Activated CD4-positive, CD25-positive, alpha-beta regulatory T cell (primary cell): ENCODE measurements around the gene NKX6-1.

Experiments
- DNase-seq, 4 experiments: peaks; one replicate each; lab custom pipeline; 2025; lab: John Stamatoyannopoulos, UW

Gene NKX6-1

DNA sequence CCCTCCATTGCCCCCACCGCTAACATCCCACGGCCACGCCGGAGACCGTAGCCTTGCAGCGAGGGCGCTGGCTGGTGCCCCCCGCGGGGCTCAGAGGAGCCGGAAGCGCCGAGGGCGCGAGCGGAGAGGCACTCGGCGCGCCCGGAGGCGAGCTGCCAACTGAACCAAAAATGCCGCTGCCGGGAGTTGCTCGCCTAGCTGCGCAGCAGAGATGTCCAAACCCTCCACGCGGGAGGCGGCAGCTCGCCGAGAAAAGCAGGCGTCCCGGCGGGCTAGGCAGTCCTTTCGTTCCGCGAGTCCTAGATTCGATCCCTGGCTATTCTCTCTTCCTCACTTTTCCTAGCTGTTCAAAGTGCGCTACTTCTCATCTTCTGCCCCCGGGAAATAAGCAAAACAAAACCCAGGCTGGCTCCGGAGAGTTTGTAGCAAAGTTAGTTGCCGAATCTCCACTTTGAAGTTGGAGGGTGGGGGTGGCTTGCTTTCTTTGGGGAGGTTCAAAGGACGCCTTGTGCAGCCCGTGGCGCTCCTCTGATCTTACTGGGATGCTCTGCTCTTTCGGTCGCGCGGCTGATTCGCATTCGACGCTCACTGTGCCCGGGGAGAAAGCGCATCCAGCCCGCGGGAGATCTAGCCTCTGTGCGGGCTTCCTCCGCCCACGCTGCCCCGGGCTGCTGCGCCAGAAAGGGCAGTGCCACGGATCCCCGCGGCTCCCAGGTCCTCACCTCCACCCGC, 723 bp downstream of the NKX6-1 start:
- no peak for DNase-seq

DNA sequence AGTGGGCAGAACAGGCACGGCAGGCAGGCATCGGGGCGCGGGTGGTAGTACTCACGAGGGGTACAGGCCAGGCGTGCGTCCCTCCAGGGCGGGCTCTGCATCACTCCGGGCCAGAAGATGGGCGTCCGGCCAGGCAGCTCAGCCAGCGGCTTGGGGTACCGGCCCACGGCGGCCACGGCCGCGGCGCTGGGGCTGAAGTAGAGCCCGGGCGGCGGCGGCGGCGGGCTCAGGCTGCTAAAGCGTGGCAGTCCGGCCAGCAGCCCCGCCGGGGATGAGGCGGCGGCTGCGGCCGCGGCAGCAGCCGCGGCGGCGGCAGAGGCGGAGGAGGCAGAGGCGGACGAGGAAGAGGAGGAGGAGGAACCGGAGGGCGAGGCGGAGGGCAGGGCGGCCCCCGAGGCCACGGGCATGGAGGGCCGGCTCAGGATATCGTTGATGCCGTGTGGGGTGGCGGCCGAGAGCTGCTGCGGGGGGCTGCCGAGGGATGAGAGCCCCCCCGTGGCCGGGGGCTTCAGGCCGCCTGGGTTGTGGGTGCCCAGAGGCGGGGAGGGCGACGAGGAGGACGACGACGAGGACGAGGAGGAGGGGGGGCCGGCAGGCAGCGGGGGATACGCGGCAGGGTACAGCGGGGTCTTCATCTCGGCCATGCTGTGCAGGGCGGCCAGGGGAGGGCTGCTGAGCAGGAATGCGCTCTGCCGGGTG, 1.4 kb downstream of the NKX6-1 start:
- no peak for DNase-seq

DNA sequence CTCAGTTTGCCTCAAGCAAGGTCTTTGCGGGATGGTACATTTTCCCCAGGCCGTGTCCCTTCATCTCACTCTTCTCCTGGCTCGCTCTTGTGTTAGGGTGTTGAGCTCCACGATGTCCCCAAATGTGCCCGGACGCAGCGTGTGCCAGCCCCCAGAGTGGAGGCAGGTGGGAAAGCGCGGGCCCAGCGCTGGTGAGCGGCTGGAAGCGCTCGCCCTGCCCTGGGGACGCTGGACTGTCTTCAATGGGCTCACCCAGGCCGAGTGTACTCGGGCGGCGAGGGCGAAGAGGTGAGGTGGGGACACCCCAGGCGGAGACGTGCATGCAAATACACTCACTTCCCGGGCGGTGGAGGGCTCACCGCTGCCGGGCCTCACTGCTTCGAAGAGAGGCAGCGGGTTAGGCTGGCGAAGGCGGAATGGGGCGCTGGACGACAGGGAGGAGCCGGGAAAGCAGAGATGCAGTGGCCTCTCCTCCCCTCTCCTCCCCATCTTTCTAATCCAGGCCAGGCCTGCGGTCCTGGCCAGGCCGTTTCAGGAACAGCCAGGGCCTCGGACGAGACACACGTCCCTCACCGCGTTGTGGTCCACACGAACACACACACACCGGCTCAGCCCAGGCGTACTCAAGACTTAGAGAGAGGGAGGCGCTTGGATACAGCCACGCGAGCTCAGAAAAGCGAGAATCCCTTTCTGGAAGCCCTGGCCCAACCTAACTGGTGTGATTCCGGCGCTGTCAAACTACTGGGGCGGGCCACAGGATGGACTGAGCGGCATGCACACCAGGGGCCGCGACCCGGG, 2.2 kb downstream of the NKX6-1 start:
- DNase-seq: no peak

DNA sequence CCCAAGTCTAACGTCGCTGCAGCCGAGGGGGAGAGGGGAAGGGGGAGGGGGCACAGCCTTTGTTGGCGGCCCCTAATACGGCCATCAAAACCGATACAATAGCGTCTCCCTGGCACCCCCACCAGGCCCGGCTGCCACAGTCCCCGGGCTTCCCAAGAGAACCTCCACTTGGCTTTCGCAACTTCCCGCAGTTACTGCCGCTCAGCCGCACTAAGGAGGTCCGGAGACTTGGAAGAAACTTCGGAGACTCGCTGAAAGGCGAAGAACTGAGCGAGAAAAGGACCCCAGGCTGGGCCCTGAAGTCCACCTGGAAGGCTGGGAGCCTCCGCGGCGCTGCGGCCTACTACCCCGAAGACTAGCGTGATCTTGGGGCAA, 2.8 kb downstream of the NKX6-1 start:
- DNase-seq: no peak

DNA sequence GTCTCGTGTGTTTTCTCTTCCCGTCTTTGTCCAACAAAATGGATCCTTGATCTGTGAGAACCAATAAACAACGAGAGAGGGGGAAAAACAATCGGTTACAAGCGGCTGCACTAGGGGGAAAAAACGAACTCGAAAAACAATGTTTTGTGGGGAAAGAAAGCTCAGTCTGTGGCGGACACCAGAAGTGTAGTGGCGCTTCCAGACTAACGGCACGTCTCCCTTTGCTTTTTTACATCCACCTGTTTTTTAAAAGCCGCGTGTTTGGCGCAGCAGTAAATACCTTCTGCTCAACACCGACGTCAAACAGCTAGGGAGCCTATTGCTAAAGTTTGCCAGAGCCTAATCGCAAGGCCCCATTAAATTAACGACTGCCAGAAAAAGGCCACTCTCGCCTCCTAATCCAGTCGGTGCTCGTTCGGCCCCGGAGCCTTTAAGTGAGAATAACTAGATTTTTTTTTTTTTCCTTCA, 3.3 kb downstream of the NKX6-1 start:
- no peak for DNase-seq

DNA sequence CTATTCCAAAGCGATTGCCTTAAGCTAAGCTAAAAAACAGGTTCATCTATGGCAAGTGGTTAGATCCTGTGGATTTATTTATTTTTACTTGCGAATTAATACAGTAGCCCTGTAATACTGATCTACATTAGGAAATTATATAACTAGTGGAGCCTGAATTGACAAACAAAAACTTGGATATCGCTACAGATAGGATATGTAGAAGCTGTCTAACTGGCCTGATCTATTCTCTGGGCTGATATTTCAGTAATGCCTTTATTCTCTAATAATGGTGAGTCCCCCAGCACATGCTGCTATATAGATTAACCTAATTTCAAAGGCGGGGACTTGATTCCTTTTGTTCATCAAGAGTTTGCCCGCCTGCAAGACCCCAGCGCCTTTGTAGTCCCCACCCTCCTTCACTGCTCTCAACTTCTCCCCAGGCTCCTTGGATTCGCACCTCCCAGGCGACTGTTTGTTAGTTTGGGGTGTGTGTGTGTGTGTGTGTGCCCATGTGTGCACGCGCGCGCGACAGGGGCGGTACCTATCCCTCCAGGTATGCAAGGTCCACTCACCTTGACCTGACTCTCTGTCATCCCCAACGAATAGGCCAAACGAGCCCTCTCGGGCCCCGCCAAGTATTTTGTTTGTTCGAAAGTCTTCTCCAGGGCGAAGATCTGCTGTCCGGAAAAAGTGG, 3.8 kb downstream of the NKX6-1 start:
- DNase-seq: no peak

DNA sequence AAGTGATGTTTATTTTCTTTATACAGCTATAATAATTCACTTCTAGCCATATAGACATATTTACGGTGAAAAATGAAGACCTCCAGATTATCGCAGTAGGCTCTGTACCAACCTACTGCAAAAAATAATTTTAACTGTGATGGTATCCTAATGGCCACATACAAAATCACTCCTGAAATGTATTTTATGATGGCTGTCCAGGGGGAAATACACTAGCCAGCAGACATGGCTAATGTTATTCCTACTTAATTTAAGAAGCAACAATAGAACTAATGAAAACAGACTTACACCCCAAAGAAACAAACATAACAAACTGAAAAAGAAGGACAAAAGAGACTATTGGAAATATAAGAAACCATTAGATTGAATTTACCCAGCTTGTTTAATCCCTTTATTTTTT, 4.6 kb downstream of the NKX6-1 start:
- DNase-seq: no peak

DNA sequence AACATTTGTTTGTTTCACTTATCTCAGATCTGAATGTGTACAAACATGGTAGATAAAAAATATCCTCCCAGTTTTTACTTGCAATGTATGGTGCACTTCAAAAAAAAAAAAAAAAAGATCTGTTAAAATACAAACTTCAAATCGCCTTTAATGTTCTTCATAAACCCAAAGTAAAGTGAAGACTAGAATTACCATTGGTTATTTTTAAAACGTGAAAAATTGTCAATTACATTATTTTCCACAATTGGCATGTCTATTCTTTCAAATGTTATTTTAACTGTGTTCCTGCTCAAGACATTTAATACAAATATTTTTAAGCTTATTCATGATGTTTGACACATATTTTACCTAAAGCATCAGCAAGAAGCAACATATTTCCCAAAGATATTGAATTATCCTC, 5.0 kb downstream of the NKX6-1 start:
- DNase-seq: no peak

DNA sequence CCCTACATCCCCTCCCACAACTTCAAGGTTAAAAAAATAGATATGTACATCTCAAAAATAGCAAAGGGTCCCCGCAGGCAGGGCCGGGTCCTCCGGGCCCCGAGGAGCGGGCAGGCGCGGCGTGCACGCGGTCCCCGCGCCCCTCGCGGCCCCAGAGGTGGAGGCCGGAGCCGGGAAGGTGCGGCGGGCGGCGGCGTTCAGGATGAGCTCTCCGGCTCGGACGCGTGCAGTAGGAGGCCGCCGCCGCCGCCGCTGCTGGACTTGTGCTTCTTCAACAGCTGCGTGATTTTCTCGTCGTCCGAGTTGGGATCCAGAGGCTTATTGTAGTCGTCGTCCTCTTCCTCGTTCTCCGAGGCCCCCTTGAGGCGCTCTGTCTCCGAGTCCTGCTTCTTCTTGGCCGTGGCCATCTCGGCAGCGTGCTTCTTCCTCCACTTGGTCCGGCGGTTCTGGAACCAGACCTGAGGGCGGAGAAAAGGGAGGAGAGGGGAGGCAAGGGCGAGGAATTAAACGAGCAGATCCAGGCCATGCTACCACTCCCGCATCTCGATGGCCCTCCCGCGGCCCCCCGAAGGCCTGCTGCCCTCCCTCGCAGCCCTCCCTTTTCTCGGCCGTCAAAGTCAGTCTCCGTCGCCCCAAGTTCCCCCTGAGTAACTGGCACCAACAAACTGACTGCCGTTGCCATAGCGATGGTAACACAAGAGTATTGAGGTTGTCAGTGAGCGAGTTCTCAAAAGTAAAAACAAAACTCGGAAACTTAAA, 5.8 kb downstream of the NKX6-1 start:
- no peak for DNase-seq

DNA sequence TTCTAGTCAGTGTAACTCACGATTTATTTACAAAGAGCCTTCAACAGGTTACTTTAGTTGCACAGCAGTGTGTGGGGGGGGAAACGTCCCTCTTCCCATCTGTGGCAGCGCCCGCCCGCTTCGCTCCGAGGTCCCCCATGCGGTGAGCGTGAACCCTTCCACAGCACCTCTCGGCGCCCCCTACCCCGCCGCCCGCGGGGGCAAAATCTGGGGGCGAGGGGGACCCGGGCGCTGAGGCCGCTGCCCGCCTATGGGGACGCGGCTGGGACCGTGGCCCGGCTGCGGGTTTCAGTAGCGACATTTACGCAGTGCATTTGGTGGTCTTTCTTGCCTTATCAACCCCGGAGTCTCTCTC, 6.4 kb downstream of the NKX6-1 start:
- no peak for DNase-seq

DNA sequence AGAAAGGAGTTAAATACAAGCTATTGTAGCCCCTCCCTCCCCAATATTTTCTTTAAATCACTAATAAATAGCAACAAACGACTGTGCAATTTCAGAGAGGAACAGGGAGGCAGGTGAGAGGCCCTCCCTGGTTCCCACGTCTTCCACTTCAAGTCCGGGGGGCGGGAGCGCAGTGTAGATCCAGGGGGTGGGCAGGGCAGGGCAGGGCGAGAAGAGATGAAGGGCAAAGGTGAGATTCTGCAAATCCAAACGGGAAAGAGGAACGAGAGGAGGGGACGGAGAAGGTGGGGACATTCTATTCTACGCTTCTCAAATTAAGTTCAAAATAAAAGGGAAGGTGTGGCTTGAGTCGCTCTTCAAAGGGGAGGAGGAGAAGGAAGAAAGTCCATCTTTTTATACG, 6.8 kb downstream of the NKX6-1 start:
- no peak for DNase-seq

DNA sequence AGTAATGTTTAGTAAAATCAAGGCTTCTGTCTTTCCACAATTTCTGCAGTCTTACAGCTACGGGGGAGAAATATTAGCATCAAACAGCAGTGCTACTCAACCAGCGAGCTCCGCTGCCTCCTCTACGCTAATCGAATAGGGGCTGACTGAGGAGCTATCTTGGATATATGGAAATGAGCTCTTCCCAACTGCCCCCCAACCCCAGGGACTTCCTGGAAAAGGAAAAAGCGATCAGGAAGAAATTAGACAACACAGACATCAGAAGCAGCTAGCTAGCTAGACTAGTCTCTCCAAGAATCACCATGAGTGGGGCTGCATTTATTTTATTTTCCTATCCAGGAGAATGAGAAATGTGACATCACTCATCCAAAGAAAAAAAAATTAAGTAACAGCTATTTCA, 7.6 kb downstream of the NKX6-1 start:
- no peak for DNase-seq

DNA sequence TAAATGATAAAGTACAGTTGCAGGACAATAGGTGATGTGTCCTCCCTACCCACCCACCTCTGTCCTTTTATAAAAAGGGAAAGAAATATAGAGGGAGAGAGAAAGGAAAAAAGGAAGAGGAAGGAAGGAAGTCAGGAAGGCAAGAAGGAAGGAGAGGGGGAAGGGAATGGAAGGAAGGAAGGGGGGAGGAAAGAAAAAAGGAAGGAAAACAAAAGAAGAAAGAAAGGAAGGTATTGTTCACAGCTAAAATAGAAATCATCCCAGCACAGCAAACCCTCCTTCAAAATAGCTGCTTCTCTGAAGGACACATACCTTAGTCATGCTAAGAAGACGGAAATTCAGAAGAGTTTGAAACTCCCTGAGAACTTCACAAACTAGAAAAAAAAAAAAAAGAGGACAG, 8.4 kb downstream of the NKX6-1 start:
- DNase-seq: no peak

DNA sequence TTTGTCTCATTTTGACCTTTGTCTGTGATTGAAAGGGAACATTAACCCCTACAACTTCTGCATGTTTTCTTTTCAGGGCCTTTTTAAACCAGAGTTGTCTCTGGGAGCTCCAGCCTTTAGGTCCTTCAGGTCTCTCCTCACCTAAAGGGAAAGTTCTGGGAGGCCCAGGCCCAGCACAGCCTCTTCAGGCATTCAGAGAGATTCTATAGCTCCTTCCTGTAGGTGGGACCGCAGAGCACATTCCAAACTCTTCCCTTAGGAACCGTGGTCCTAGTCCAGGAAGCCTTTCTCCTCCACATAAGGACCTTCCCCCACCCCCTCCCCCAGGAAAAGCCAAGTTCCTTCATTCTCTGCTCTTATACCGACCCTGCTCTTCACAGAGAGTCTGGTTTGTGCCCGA, 14.9 kb downstream of the NKX6-1 start:
- no peak for DNase-seq

DNA sequence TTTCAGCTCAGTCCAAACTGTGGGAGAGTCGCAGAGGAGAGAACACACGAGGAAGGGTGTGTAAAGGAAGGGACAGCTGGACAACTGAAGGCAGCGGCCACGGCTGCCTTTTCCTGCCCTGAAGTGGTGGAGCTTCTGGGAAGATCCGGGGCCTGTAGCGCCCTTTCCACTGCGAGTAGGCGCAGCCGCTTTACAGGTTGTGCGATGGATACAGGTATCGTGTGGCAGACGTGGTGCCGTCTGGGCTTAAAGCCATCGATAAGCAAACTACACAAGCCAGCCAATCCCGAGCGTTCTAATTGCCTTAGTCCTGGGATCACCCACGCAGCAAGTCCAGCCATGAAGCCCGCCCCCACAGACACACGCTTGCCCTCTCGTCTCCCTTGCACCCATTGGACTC, 15.4 kb downstream of the NKX6-1 start:
- no peak for DNase-seq

DNA sequence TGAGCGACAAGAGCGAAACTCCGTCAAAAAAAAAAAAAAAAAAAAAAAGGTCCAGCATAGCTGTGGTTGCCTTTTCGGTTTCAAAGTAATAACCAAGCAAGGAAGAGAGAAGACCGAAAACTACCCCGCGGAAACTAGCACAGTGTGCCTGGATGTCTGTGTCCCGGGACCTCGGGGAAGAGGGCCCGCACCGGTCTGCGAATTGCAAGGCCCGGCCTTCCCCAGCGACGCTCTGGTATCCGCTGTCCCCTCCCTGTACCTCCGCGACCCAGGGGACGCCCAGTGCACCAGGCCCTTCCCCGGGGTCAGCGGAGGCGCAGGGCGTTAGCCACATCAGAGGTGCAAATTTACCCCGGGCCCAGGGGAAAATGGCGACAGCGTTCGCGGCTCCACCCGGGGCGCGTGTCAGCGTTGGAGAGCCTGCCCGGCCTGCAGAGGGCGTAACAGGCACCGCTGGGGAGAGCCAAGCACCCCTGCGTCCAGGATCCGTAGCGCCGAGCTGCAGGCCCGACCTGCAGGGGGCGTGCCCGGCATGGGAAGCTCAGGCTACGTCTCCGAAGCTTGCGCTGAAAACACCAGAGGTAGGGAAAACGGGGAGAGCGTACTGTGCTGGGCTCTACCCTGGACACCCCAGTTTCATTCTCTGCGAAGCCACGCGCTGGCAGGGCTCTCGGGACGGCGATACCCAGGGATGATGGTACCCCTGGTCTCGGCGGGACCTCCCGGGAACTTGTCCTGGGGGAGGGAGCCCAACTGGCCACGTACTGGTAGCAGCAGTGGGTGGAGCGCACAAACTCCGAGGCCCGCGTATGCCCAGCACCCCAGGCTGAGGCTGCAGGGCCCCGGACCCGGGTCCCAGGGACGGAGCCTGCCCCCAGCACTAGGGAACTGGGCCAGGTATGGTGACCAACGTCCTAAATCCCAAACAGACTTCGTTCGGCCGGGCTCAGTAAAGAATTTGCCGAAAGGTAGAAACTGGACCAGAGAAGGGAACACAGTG, 16.2 kb downstream of the NKX6-1 start:
- no peak for DNase-seq

DNA sequence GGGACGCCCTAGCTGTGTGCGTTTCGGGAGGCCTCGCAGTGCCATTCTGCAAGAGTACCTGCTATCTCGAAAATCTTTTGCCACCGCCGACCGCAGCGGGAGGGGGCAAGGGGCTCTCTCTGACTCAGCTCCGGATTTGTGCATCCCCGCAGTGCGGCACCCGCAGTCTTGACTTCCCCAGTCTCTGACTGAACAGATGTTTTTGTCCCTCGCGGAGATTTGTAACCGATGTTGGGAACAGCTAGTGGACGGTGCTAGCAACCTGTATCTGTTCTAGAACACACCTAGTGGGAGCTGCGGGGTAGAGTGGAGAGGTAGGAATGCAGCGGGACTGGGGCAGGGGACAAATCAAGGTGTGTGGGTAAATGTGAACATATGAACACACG, 17.2 kb downstream of the NKX6-1 start:
- DNase-seq: no peak

DNA sequence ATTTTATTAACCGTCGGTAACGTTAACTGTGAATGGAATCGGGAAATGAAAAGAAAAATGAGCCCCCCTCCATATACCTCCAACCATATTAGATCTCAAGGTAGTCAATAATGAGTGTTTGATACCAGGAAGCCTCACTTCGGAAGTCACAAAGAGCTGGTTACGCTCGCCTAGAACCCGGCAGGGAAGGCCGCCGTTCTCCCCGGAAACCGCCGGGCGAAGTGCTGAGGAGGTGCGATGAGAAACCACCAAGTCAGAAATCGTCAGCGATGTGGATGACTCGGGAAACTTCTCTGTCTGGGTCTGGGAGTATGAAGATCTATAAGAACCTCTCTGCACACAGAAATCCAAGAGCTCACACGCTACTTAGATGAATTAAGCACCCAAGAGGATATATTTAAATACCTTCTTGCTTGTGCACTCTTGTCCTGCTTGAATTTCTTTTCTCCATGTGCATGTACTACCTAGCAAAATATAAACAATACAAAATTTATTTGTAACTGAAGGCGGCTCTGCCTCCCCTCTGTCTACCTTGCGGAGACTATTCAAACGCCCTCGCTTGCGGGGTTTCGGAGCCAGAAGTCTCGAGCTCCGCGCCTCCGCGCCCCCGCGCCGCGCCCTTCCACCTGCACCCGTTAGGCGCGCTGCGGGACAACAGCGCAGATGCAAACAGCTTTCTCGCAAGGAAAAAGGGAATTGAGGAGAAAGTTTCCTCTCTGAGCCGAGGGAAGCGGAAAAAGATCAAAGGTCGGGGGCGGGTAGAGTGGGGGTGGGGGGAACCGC, 17.8 kb downstream of the NKX6-1 start:
- DNase-seq: no peak

DNA sequence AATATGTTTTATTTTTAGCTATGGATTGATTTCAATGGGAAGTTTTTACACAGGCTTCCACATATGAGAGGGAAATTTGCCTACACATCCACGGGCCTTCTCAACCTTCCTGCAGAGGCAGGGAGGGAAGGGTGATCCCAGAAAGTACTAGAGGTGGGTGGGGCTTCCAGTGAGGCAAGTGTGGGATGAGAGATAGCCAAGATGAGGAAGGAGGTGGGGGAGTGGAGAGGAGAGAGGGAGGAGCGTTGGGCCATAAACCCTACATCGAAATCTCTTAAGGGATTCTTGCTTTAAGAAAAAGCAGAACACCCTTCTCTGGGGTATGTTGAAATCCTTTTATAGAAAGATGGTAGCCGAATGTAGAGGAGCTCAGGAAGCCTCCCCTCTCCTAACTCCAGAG, 19.0 kb downstream of the NKX6-1 start:
- DNase-seq: no peak

DNA sequence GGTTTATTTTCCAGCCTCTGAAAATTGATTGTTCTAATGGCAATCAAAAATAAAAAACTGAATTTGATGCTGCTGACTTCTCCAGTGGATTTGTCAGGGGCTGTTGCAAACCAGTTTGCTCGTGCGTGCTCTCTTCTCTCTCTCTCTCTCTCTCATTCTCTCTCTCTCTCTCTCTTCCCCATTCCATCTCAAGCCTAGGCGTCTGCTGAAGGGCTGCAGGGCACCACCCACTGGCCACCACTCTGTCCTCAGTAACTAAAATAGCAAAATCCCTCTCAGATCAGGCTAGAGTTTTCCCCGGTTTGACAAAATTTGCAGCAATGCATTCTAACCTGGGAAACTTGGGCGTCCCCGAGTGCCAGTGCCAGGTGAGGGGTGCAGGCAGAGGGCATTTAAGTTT, 19.4 kb downstream of the NKX6-1 start:
- no peak for DNase-seq
